Neural cell (in vitro differentiated cells): ENCODE results near the gene HAUS3. TPM values are rescaled to one million over a fixed set of nuclear protein-coding genes. Genes with fewer than 3 reads are reported as not detected.
A peak's percentile ranks its signal among the peaks of the same experiment; 100 is the strongest.

Experiments
- H2AFZ ChIP-seq: fragments of 200-600, 300-800 bp; sonication (generic), shearing (Covaris generic); 2 replicates; pipeline ENCODE4 v1.6.0; 2014; ENCODE audit warnings: low read depth, mild to moderate bottlenecking, antibody characterized with exemption, low read length, moderate library complexity
- H3F3A ChIP-seq: fragments of 200-600 bp; shearing (Covaris generic); 2 replicates; pipeline ENCODE4 v1.6.1; 2016; ENCODE audit warnings: mild to moderate bottlenecking, moderate library complexity, mixed read lengths, antibody characterized with exemption, low read length; ENCODE audit not compliant: insufficient read depth, poor library complexity, severe bottlenecking
- H3K27ac ChIP-seq: fragments of 200-600, 300-800 bp; sonication (generic), shearing (Covaris generic); 2 replicates; pipeline ENCODE4 v1.5.1; 2014; ENCODE audit warnings: mild to moderate bottlenecking, low read length, moderate library complexity
- H3K27me3 ChIP-seq: fragments of 300-800, 200-600 bp; sonication (generic), shearing (Covaris generic); 2 replicates; pipeline ENCODE4 v1.6.0; 2014; ENCODE audit warnings: mild to moderate bottlenecking, low read depth, low read length, moderate library complexity; ENCODE audit not compliant: insufficient read depth
- H3K36me3 ChIP-seq: fragments of 300-800, 200-600 bp; sonication (generic), shearing (Covaris generic); 2 replicates; pipeline ENCODE4 v1.5.1; 2014; ENCODE audit warnings: mild to moderate bottlenecking, antibody characterized with exemption, low read length, moderate library complexity; ENCODE audit not compliant: insufficient read depth
- H3K4me2 ChIP-seq: fragments of 300-800, 200-600 bp; sonication (generic), shearing (Covaris generic); 2 replicates; pipeline ENCODE4 v1.6.0; 2014; ENCODE audit warnings: mild to moderate bottlenecking, low read length
- H3K4me3 ChIP-seq: fragments of 300-800, 200-600 bp; sonication (generic), shearing (Covaris generic); 2 replicates; pipeline ENCODE4 v1.5.1; 2014; ENCODE audit warnings: mild to moderate bottlenecking, low read length, moderate library complexity
- H3K79me2 ChIP-seq: fragments of 200-600 bp; shearing (Covaris generic); replicated peaks from 2 replicates; pipeline ENCODE4 v1.6.0; 2014; ENCODE audit warnings: mild to moderate bottlenecking, low read length, moderate library complexity; ENCODE audit not compliant: insufficient read depth
- H3K9ac ChIP-seq: fragments of 300-800, 200-600 bp; sonication (generic), shearing (Covaris generic); 2 replicates; pipeline ENCODE4 v1.6.1; 2016; ENCODE audit warnings: mild to moderate bottlenecking, low read length, mixed read lengths
- H3K9me2 ChIP-seq: fragments of 200-600 bp; shearing (Covaris generic); 2 replicates; pipeline ENCODE4 v1.6.1; 2016; ENCODE audit warnings: mild to moderate bottlenecking, low read length, mixed read lengths; ENCODE audit not compliant: insufficient read depth
- H3K9me3 ChIP-seq: fragments of 200-600, 300-800 bp; sonication (generic), shearing (Covaris generic); 2 replicates; pipeline ENCODE4 v1.6.1; 2016; ENCODE audit warnings: mild to moderate bottlenecking, mixed run types, low read length, moderate library complexity, mixed read lengths
- H4K20me1 ChIP-seq: fragments of 200-600 bp; shearing (Covaris generic); 2 replicates; pipeline ENCODE4 v1.6.1; 2016; ENCODE audit warnings: mild to moderate bottlenecking, mixed run types; ENCODE audit not compliant: insufficient read depth
- CTCF ChIP-seq: fragments of 450-650 bp; IDR thresholded peaks from 2 replicates; pipeline ENCODE4 v1.5.1; 2014; ENCODE audit warnings: antibody characterized with exemption, mild to moderate bottlenecking, moderate library complexity; ENCODE audit not compliant: poor library complexity, severe bottlenecking
- EP300 ChIP-seq: fragments of 450-650 bp; conservative IDR thresholded peaks from 2 replicates; pipeline ENCODE4 v1.6.1; 2014; ENCODE audit warnings: antibody characterized with exemption, mild to moderate bottlenecking, moderate library complexity; ENCODE audit not compliant: poor library complexity, severe bottlenecking
- EZH2 ChIP-seq: fragments of 200-600, 300-800 bp; shearing (Covaris generic), sonication (generic); IDR thresholded peaks from 2 replicates; pipeline ENCODE4 v1.6.1; 2014; ENCODE audit warnings: antibody characterized with exemption, low read length, borderline replicate concordance, mild to moderate bottlenecking; ENCODE audit not compliant: insufficient read depth, poor library complexity, severe bottlenecking
- MXI1 ChIP-seq: fragments of 450-650 bp; conservative IDR thresholded peaks from 2 replicates; pipeline ENCODE4 v1.6.1; 2014; ENCODE audit warnings: antibody characterized with exemption, mild to moderate bottlenecking; ENCODE audit not compliant: poor library complexity, severe bottlenecking
- POLR2AphosphoS5 ChIP-seq: IDR thresholded peaks from 2 replicates; pipeline ENCODE4 v1.6.1; 2012
- RAD21 ChIP-seq: fragments of 450-650 bp; conservative IDR thresholded peaks from 2 replicates; pipeline ENCODE4 v1.6.1; 2014; ENCODE audit warnings: antibody characterized with exemption, mild to moderate bottlenecking, moderate library complexity
- REST ChIP-seq: IDR thresholded peaks from 2 replicates; pipeline ENCODE4 v1.6.1; 2012; ENCODE audit warnings: borderline replicate concordance
- SMC3 ChIP-seq: fragments of 450-650 bp; conservative IDR thresholded peaks from 2 replicates; pipeline ENCODE4 v1.6.1; 2014; ENCODE audit warnings: antibody characterized with exemption, mild to moderate bottlenecking, moderate library complexity; ENCODE audit not compliant: poor library complexity
- TAF1 ChIP-seq: IDR thresholded peaks from 2 replicates; pipeline ENCODE4 v1.6.1; 2012; ENCODE audit warnings: low read depth
- polyA plus RNA-seq: library from polyadenylated mRNA; depleted of rRNA; stranded (reverse); fragments of >200 nt; gene quantifications from 2 replicates; pipeline ENCODE4 v1.2.3, GENCODE V29; 2014

HAUS3 gene
- polyA plus RNA-seq, 1 donor from 2014 or later: 34.2 TPM

DNA sequence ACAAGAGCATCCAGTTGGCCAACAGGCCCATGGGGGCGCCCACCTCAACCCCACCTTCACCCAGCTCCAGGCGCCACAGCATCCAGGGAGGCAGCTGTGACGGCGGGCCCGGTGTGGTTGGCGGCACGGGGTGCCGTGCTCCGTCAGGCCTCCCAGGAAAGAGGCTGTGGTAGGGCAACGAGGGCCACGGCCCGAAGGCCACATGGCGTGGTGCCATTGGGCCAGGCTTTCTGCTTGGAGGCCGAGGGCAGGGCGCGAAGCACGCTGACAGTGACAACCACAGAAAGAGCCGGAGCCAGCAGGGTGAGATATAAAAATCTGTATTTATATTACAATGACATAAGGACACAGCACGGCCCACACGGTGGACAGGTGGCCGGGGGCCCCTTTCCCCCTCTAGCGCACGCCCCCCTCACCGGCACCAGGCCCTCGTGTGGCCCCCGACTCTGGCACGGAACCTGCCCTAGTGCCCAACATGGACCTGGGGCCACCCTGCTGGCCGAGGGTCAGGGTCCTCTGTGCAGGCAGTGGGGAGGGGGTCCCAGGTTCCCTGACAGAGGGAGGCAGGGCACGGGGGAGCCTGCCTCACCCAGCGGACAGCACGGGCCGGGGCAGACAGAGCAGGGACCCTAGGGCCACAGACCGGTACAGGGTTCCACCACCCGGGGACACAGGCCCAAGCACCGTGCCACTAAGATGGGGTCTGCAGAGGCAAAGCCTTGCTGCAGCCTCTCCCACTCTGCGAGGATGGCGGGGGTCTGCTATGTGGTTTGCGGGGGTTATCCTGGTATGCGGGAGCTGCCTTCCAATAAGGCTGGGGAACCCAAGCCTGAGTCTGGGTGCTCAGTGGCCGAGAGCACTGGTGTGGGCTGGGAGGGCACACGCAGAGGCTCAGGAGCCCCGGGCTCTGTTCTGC, 5.5 kb upstream of the HAUS3 start:
- Histone ChIP-seq H3K9me2 (no peaks in the 10 kb centered on the region), H3K27ac (no peak overlapping the region), H3K9ac (no peak overlapping the region), H3K4me2 (no peak overlapping the region), H4K20me1 (no peaks in the 10 kb centered on the region), H3K27me3 (no peaks in the 10 kb centered on the region), H3K4me3 (no peak overlapping the region), H3K9me3 (no peaks in the 10 kb centered on the region), H3K79me2 (no peaks in the 10 kb centered on the region), H3F3A (no peaks in the 10 kb centered on the region), H2AFZ (no peak overlapping the region), H3K36me3 (no peaks in the 10 kb centered on the region)
- TF ChIP-seq POLR2AphosphoS5 (peak; percentile 7), SMC3 (no peak)

- H3K4me3 ChIP-seq: no peak overlapping the region
- no peaks in the 10 kb centered on the region for H3K79me2 ChIP-seq
- no peaks in the 10 kb centered on the region for H3K27me3 ChIP-seq
- no peaks in the 10 kb centered on the region for H4K20me1 ChIP-seq
- H3K9ac ChIP-seq: no peak overlapping the region
- TF ChIP-seq SMC3 (no peak), EP300 (no peak), TAF1 (no peak), REST (no peak), EZH2 (no peak), MXI1 (no peak)
- no peak overlapping the region for H3K27ac ChIP-seq
- H3K9me3 ChIP-seq: no peaks in the 10 kb centered on the region
- no peaks in the 10 kb centered on the region for H3F3A ChIP-seq
- H3K36me3 ChIP-seq: no peaks in the 10 kb centered on the region
- H3K4me2 ChIP-seq: no peak overlapping the region
- no peaks in the 10 kb centered on the region for H3K9me2 ChIP-seq
- no peak overlapping the region for H2AFZ ChIP-seq
Measured at GRCh38 chr4:2246384-2247127, 4.6 kb upstream of the HAUS3 start.

DNA sequence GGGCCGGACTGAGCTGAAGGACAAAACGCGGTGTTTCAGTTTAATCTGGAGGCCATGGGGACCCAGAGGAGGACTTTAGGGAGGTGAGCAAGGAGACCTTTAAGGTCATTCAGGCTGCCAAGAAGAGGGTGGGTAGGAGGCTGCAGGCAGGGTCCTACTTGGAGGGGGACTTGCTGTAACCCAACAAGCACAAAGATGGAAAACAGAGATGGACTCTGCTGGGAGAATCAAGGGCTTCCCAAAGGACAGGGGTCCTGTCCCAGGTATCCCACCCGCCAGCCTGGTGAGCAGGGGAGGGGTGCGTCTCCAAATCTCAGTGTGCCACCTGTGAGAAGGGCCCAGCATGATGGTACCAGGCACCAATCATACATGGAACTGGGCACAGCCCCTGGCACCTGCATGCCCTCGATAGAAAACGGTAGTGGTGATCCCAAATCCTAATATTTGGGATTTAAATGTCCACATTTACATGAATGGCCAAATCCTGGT, 3.9 kb upstream of the HAUS3 start:
- Histone ChIP-seq H3K79me2 (peaks cover 6% of the 10 kb centered on the region), H3K27ac (no peak overlapping the region), H4K20me1 (no peaks in the 10 kb centered on the region), H3K9ac (no peak overlapping the region), H3K27me3 (no peaks in the 10 kb centered on the region), H3K36me3 (no peaks in the 10 kb centered on the region), H3F3A (no peaks in the 10 kb centered on the region), H3K4me3 (no peak overlapping the region), H3K9me2 (no peaks in the 10 kb centered on the region), H3K9me3 (no peaks in the 10 kb centered on the region), H2AFZ (no peak overlapping the region), H3K4me2 (no peak overlapping the region)
- no peak for TF ChIP-seq TAF1
- TF ChIP-seq EZH2: no peak
- no peak for TF ChIP-seq CTCF
- no peak for TF ChIP-seq SMC3
- no peak for TF ChIP-seq POLR2AphosphoS5
- no peak for TF ChIP-seq EP300
- no peak for TF ChIP-seq MXI1
- TF ChIP-seq REST: no peak
- TF ChIP-seq RAD21: no peak
